Neural cell (in vitro differentiated cells): ENCODE data around the gene P2RX5. TPM values are rescaled to one million over a fixed set of nuclear protein-coding genes. Genes with fewer than 3 reads are reported as not detected.
"Not testable (repeated sequence)": the region's sequence is repeated elsewhere in the genome, so short reads cannot be mapped to it uniquely, and the experiment has no call there.

Experiments
- H2AFZ ChIP-seq: fragments of 200-600, 300-800 bp; sonication (generic), shearing (Covaris generic); 2 replicates; pipeline ENCODE4 v1.6.0; 2014; ENCODE audit warnings: low read depth, mild to moderate bottlenecking, antibody characterized with exemption, low read length, moderate library complexity
- H3F3A ChIP-seq: fragments of 200-600 bp; shearing (Covaris generic); 2 replicates; pipeline ENCODE4 v1.6.1; 2016; ENCODE audit warnings: mild to moderate bottlenecking, moderate library complexity, mixed read lengths, antibody characterized with exemption, low read length; ENCODE audit not compliant: insufficient read depth, poor library complexity, severe bottlenecking
- H3K27ac ChIP-seq: fragments of 200-600, 300-800 bp; sonication (generic), shearing (Covaris generic); 2 replicates; pipeline ENCODE4 v1.5.1; 2014; ENCODE audit warnings: mild to moderate bottlenecking, low read length, moderate library complexity
- H3K27me3 ChIP-seq: fragments of 300-800, 200-600 bp; sonication (generic), shearing (Covaris generic); 2 replicates; pipeline ENCODE4 v1.6.0; 2014; ENCODE audit warnings: mild to moderate bottlenecking, low read depth, low read length, moderate library complexity; ENCODE audit not compliant: insufficient read depth
- H3K36me3 ChIP-seq: fragments of 300-800, 200-600 bp; sonication (generic), shearing (Covaris generic); 2 replicates; pipeline ENCODE4 v1.5.1; 2014; ENCODE audit warnings: mild to moderate bottlenecking, antibody characterized with exemption, low read length, moderate library complexity; ENCODE audit not compliant: insufficient read depth
- H3K4me2 ChIP-seq: fragments of 300-800, 200-600 bp; sonication (generic), shearing (Covaris generic); 2 replicates; pipeline ENCODE4 v1.6.0; 2014; ENCODE audit warnings: mild to moderate bottlenecking, low read length
- H3K4me3 ChIP-seq: fragments of 300-800, 200-600 bp; sonication (generic), shearing (Covaris generic); 2 replicates; pipeline ENCODE4 v1.5.1; 2014; ENCODE audit warnings: mild to moderate bottlenecking, low read length, moderate library complexity
- H3K79me2 ChIP-seq: fragments of 200-600 bp; shearing (Covaris generic); replicated peaks from 2 replicates; pipeline ENCODE4 v1.6.0; 2014; ENCODE audit warnings: mild to moderate bottlenecking, low read length, moderate library complexity; ENCODE audit not compliant: insufficient read depth
- H3K9ac ChIP-seq: fragments of 300-800, 200-600 bp; sonication (generic), shearing (Covaris generic); 2 replicates; pipeline ENCODE4 v1.6.1; 2016; ENCODE audit warnings: mild to moderate bottlenecking, low read length, mixed read lengths
- H3K9me2 ChIP-seq: fragments of 200-600 bp; shearing (Covaris generic); 2 replicates; pipeline ENCODE4 v1.6.1; 2016; ENCODE audit warnings: mild to moderate bottlenecking, low read length, mixed read lengths; ENCODE audit not compliant: insufficient read depth
- H3K9me3 ChIP-seq: fragments of 200-600, 300-800 bp; sonication (generic), shearing (Covaris generic); 2 replicates; pipeline ENCODE4 v1.6.1; 2016; ENCODE audit warnings: mild to moderate bottlenecking, mixed run types, low read length, moderate library complexity, mixed read lengths
- H4K20me1 ChIP-seq: fragments of 200-600 bp; shearing (Covaris generic); 2 replicates; pipeline ENCODE4 v1.6.1; 2016; ENCODE audit warnings: mild to moderate bottlenecking, mixed run types; ENCODE audit not compliant: insufficient read depth
- EP300 ChIP-seq: fragments of 450-650 bp; conservative IDR thresholded peaks from 2 replicates; pipeline ENCODE4 v1.6.1; 2014; ENCODE audit warnings: antibody characterized with exemption, mild to moderate bottlenecking, moderate library complexity; ENCODE audit not compliant: poor library complexity, severe bottlenecking
- EZH2 ChIP-seq: fragments of 200-600, 300-800 bp; shearing (Covaris generic), sonication (generic); IDR thresholded peaks from 2 replicates; pipeline ENCODE4 v1.6.1; 2014; ENCODE audit warnings: antibody characterized with exemption, low read length, borderline replicate concordance, mild to moderate bottlenecking; ENCODE audit not compliant: insufficient read depth, poor library complexity, severe bottlenecking
- MXI1 ChIP-seq: fragments of 450-650 bp; conservative IDR thresholded peaks from 2 replicates; pipeline ENCODE4 v1.6.1; 2014; ENCODE audit warnings: antibody characterized with exemption, mild to moderate bottlenecking; ENCODE audit not compliant: poor library complexity, severe bottlenecking
- POLR2AphosphoS5 ChIP-seq: IDR thresholded peaks from 2 replicates; pipeline ENCODE4 v1.6.1; 2012
- RAD21 ChIP-seq: fragments of 450-650 bp; conservative IDR thresholded peaks from 2 replicates; pipeline ENCODE4 v1.6.1; 2014; ENCODE audit warnings: antibody characterized with exemption, mild to moderate bottlenecking, moderate library complexity
- REST ChIP-seq: IDR thresholded peaks from 2 replicates; pipeline ENCODE4 v1.6.1; 2012; ENCODE audit warnings: borderline replicate concordance
- SMC3 ChIP-seq: fragments of 450-650 bp; conservative IDR thresholded peaks from 2 replicates; pipeline ENCODE4 v1.6.1; 2014; ENCODE audit warnings: antibody characterized with exemption, mild to moderate bottlenecking, moderate library complexity; ENCODE audit not compliant: poor library complexity
- TAF1 ChIP-seq: IDR thresholded peaks from 2 replicates; pipeline ENCODE4 v1.6.1; 2012; ENCODE audit warnings: low read depth
- polyA plus RNA-seq: library from polyadenylated mRNA; depleted of rRNA; stranded (reverse); fragments of >200 nt; gene quantifications from 2 replicates; pipeline ENCODE4 v1.2.3, GENCODE V29; 2014
- TF ChIP-seq, protein P1 (sequence below): fragments of 450-650 bp; IDR thresholded peaks from 2 replicates; pipeline ENCODE4 v1.5.1; 2014; ENCODE audit warnings: antibody characterized with exemption, mild to moderate bottlenecking, moderate library complexity; ENCODE audit not compliant: poor library complexity, severe bottlenecking

Gene P2RX5
- polyA plus RNA-seq, 1 donor from 2014 or later = 7.0 TPM

DNA sequence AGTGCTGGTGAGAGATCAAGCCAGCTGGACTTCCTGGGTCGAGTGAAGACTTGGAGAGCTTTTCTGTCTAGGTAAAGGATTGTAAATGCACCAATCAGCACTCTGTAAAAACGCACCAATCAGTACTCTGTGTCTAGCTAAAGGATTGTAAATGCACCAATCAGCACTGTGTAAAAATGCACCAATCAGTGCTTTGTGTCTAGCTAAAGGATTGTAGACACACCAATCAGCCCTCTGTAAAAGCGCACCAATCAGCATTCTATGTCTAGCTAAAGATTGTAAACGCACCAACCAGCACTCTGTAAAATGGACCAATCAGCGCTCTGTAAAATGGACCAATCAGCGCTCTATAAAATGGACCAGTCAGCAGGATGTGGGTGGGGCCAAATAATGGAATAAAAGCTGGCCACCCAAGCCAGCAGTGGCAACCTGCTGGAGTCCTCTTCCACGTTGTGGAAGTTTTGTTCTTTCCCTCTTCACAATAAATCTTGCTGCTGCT, 6.1 kb upstream of the P2RX5 start:
- not testable (repeated sequence) for H3K4me2 ChIP-seq, H3K9ac ChIP-seq, H3K79me2 ChIP-seq, H2AFZ ChIP-seq, H3K36me3 ChIP-seq, H3K27me3 ChIP-seq, H3K4me3 ChIP-seq, H4K20me1 ChIP-seq, H3F3A ChIP-seq, H3K9me3 ChIP-seq, H3K9me2 ChIP-seq, H3K27ac ChIP-seq

DNA sequence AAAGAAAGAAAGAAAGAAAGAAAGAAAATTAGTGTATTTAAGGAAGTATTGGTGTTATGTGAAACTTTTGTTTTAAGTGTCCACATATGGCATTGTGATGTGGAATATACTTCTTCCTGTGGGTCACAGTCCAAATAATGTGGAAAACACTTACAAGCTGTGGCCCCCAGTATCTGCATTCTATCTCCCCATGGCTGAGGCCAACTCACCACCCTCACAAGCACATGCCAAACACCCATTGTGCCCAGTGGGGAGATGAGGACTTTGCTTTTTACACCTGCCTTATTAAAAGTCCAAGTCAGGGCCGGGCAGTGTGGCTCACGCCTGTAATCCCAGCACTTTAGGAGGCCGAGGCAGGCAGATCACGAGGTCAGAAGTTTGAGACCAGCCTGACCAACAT, 4.0 kb upstream of the P2RX5 start:
- no peak overlapping the region for H3K4me2 ChIP-seq
- no peaks in the 10 kb centered on the region for H3F3A ChIP-seq
- no peaks in the 10 kb centered on the region for H3K9me2 ChIP-seq
- no peaks in the 10 kb centered on the region for H3K9me3 ChIP-seq
- H3K9ac ChIP-seq = no peak overlapping the region
- no peak overlapping the region for H3K4me3 ChIP-seq
- TF ChIP-seq, protein P1, sequence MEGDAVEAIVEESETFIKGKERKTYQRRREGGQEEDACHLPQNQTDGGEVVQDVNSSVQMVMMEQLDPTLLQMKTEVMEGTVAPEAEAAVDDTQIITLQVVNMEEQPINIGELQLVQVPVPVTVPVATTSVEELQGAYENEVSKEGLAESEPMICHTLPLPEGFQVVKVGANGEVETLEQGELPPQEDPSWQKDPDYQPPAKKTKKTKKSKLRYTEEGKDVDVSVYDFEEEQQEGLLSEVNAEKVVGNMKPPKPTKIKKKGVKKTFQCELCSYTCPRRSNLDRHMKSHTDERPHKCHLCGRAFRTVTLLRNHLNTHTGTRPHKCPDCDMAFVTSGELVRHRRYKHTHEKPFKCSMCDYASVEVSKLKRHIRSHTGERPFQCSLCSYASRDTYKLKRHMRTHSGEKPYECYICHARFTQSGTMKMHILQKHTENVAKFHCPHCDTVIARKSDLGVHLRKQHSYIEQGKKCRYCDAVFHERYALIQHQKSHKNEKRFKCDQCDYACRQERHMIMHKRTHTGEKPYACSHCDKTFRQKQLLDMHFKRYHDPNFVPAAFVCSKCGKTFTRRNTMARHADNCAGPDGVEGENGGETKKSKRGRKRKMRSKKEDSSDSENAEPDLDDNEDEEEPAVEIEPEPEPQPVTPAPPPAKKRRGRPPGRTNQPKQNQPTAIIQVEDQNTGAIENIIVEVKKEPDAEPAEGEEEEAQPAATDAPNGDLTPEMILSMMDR = no peak
- TF ChIP-seq EZH2 (no peak), POLR2AphosphoS5 (no peak), EP300 (no peak), MXI1 (no peak), REST (no peak), SMC3 (no peak), TAF1 (no peak), RAD21 (no peak)
- no peaks in the 10 kb centered on the region for H3K36me3 ChIP-seq
- H3K27me3 ChIP-seq = peaks cover 21% of the 10 kb centered on the region
- H3K27ac ChIP-seq = no peak overlapping the region
- H4K20me1 ChIP-seq = no peaks in the 10 kb centered on the region
- H2AFZ ChIP-seq = no peak overlapping the region
- H3K79me2 ChIP-seq = no peaks in the 10 kb centered on the region

DNA sequence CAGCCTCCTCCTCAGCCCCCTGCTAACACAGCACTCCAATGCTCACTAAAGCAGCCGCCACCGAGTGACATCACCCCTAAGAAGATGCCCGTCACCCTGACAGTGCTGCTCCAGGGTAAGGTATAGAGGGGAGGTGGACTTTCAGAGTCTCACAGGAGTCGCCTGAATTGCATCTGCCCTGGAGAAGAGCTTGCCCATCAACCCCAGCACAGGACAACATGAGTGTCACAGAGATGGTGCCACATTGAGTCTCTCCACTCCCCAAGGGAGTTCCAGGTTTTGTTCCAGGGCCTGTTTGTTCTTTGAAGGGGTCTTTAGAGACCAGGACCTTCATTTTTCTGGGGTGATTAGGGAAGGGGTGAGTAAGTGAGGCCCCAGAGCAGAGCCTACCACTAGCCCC, 2.2 kb upstream of the P2RX5 start:
- Histone ChIP-seq H3K27ac (no peak overlapping the region), H3K9me2 (no peaks in the 10 kb centered on the region), H3K9ac (no peak overlapping the region), H2AFZ (no peak overlapping the region), H3K4me3 (no peak overlapping the region), H3K79me2 (no peaks in the 10 kb centered on the region), H3K27me3 (peaks cover 27% of the 10 kb centered on the region), H3K36me3 (no peaks in the 10 kb centered on the region), H3F3A (no peaks in the 10 kb centered on the region), H3K9me3 (no peaks in the 10 kb centered on the region), H4K20me1 (no peaks in the 10 kb centered on the region), H3K4me2 (no peak overlapping the region)
- TF ChIP-seq TAF1 (no peak), EP300 (no peak), RAD21 (no peak), REST (no peak), POLR2AphosphoS5 (no peak), SMC3 (no peak), MXI1 (no peak)
- TF ChIP-seq, protein P1 = no peak
